AG09309 (cell line): Measurements from ENCODE around the gene PACS2.

Experiments used
- DNase-seq: peaks from one replicate; pipeline ENCODE4 v3.0.0-alpha.2; 2010; ENCODE audit warnings: low read depth
- H3K4me3 ChIP-seq: 2 replicates; pipeline ENCODE4 v1.5.1; 2011; ENCODE audit warnings: mild to moderate bottlenecking, low read depth, low read length, moderate library complexity; ENCODE audit not compliant: control insufficient read depth
- TF ChIP-seq, protein P1 (sequence below): IDR thresholded peaks from 2 replicates; pipeline ENCODE4 v1.5.1; 2011; ENCODE audit warnings: mild to moderate bottlenecking, low read depth, low read length, inconsistent platforms; ENCODE audit not compliant: insufficient read depth, control insufficient read depth; ENCODE audit errors: missing control alignments

PACS2 gene

DNA sequence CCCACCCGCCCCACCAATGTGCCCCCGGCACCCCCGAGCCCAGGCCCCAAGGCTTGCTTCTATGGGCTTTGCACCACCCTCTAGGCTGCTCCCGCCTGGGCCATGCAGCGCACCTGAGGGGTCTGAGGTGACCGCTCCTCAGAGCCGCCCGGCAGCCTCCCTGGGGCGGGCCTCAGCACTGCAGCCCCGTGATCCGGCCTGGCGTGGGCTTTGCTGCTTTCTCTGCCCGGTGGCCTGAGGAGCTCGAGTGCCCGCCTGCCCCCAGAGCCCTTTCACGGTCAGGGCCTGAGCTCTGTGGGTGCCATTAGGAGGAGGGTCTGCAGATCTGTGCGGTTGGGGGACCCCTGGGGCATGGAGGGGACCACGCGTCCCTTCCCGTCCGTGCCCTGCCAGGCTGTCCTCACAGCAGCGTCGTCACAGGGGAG is 111.3 kb downstream of the PACS2 start:
- no peak for DNase-seq
- TF ChIP-seq, protein P1, sequence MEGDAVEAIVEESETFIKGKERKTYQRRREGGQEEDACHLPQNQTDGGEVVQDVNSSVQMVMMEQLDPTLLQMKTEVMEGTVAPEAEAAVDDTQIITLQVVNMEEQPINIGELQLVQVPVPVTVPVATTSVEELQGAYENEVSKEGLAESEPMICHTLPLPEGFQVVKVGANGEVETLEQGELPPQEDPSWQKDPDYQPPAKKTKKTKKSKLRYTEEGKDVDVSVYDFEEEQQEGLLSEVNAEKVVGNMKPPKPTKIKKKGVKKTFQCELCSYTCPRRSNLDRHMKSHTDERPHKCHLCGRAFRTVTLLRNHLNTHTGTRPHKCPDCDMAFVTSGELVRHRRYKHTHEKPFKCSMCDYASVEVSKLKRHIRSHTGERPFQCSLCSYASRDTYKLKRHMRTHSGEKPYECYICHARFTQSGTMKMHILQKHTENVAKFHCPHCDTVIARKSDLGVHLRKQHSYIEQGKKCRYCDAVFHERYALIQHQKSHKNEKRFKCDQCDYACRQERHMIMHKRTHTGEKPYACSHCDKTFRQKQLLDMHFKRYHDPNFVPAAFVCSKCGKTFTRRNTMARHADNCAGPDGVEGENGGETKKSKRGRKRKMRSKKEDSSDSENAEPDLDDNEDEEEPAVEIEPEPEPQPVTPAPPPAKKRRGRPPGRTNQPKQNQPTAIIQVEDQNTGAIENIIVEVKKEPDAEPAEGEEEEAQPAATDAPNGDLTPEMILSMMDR: no peak

DNA sequence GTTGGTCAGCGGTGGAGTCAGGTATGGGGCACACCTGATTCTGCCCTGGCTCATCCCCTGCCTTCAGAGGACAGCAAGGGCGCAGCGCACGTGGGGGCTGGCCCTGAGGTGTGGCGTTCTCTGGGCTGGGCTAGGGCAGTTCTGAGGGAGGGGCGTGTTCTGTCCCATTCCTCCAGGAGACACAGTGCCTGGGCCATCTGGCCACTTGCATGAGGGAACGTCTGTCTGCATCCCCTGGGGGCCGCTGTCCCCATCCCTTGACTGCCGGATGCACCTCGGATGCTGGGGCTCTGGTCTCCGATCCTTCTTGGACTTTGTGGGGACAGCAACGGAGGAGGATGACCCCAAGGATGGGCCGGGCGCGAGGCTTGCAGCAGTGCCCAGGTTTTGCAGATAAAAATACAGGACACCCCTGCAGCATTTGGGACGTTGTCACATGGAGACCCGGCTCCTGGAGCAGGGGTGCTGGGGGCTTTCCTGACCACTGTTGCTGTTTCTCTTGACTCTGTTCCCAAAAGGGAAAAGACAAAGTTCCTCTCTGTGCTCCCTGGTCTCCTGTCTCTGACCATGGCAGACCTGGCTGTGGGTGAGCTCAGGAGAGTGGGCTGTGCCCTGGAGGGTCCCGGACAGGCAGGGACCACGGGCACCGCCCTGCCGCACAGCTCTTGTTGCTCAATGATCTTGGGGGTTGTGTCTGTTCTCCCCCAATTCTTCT is 112.0 kb downstream of the PACS2 start:
- H3K4me3 ChIP-seq: no peak overlapping the region
- no peak for DNase-seq
- TF ChIP-seq, protein P1: no peak

More for the DNA sequence above, 111.3 kb downstream of the PACS2 start:
- H3K4me3 ChIP-seq: no peak overlapping the region

DNA sequence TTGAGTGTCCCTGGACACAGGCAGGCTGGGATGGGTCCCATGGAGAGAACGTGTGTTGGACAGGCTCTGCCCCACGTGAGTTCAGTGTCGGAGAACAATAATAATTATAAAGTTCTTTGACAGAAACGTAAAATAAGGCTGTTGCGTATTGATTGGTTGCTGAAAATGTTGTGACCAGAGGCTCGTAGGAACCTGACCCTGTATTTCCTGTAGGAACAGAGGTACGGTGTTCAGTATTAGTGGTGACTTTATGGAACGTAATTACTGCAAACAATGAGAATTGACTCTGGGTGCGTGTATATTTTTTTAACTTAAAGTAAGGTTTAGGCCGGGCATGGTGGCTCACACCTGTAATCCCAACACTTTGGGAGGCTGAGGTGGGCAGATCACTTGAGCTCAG is 112.9 kb downstream of the PACS2 start:
- H3K4me3 ChIP-seq: no peak overlapping the region
- TF ChIP-seq, protein P1: no peak
- DNase-seq: no peak

DNA sequence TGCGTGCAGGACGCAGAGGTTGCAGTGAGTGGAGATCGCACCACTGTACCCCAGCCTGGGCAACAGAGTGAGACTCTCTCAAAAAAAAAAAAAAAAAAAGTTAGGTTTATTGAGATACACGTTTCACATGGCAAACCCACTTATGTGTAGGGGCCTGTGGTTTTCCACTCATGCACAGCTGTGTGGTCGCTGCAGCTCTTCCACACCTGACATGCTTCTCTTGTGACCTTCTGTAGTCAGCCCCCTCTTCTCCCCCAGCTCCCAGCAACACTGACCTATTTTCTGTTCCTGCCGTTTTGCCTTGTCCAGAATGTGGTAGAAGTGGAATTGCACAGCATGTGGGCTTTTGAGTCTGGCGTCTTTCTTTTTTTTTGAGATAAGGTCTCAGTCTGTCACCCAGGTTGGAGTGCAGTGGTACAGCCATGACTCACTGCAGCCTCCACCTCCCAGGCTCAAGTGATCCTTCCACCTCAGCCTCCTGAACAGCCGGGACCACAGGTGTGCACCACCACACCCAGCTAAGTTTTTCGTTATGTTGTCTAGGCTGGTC is 113.5 kb downstream of the PACS2 start:
- no peak for DNase-seq

DNA sequence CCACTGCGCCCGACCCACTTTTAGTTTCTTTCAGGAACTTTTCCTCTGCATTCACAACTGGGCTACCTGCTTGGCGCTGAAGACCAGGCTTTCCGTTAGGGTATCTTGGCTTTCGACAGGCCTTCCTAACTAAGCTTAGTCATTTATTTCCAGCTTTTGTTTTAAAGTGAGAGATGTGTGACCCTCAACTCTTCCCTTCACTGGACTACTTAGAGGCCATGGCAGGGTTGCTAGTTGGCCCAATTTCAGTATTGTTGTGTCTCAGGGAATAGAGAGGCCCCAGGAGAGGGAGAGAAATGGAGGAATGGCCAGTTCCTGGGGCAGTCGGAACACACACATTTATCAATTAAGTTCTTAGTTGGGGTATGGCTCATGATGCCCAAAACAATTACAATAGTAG is 115.5 kb downstream of the PACS2 start:
- no peak overlapping the region for H3K4me3 ChIP-seq
- DNase-seq: no peak
- TF ChIP-seq, protein P1: no peak

More for the DNA sequence above, 113.5 kb downstream of the PACS2 start:
- no peak overlapping the region for H3K4me3 ChIP-seq
- TF ChIP-seq, protein P1: no peak

DNA sequence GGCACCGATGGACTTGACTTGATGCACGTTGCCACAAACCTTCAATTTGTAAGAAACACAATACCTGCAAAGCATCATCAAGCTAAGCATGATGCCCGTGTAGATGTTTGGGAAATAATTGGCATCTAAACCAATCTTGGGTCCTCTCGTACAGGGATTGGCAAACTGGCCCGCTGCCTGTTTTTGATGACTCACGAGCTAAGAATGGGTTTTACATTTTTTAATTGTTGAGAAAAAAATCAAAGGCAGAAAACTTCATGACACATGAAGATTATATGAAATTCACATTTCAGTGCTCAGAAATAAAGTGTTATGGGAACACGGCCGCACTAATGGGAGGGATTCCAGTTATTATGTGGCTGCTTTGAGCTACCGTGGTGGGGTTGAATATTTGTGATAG is 116.0 kb downstream of the PACS2 start:
- no peak for DNase-seq
- TF ChIP-seq, protein P1: no peak
- no peak overlapping the region for H3K4me3 ChIP-seq
